SK-N-SH treated with all-trans-retinoic acid at 6 μM for 48 hours (cell line): ENCODE results near the gene LAP3.

Source experiments
- GLIS3 ChIP-seq: fragments of 250-450 bp; sonication (Bioruptor Pico); IDR thresholded peaks from 2 replicates; pipeline ENCODE4 v1.5.0; 2020; ENCODE audit warnings: mild to moderate bottlenecking, moderate library complexity
- ISL1 ChIP-seq: fragments of 250-450 bp; sonication (Bioruptor Pico); IDR thresholded peaks from 2 replicates; pipeline ENCODE4 v2.1.2; 2022; ENCODE audit warnings: mild to moderate bottlenecking, moderate library complexity
- RARB ChIP-seq: fragments of 250-450 bp; sonication (Bioruptor Pico); IDR thresholded peaks from 2 replicates; pipeline ENCODE4 v1.8.0; 2021; ENCODE audit warnings: mild to moderate bottlenecking, moderate library complexity
- ZC3H10 ChIP-seq: fragments of 250-450 bp; sonication (Bioruptor Pico); IDR thresholded peaks from 2 replicates; pipeline ENCODE4 v1.5.1; 2021; ENCODE audit warnings: mild to moderate bottlenecking, moderate library complexity
- TF ChIP-seq, protein P1 (sequence below): fragments of 250-450 bp; sonication (Bioruptor Pico); IDR thresholded peaks from 2 replicates; pipeline ENCODE4 v1.8.0; 2020; ENCODE audit warnings: mild to moderate bottlenecking, moderate library complexity, borderline replicate concordance
- TF ChIP-seq, protein P2 (sequence below): fragments of 250-450 bp; sonication (Bioruptor Pico); IDR thresholded peaks from 2 replicates; pipeline ENCODE4 v1.5.1; 2020; ENCODE audit warnings: low read depth, mild to moderate bottlenecking, moderate library complexity
- TF ChIP-seq, protein P3 (sequence below): fragments of 250-450 bp; sonication (Bioruptor Pico); IDR thresholded peaks from 2 replicates; pipeline ENCODE4 v1.5.0; 2020; ENCODE audit warnings: mild to moderate bottlenecking, moderate library complexity

DNA sequence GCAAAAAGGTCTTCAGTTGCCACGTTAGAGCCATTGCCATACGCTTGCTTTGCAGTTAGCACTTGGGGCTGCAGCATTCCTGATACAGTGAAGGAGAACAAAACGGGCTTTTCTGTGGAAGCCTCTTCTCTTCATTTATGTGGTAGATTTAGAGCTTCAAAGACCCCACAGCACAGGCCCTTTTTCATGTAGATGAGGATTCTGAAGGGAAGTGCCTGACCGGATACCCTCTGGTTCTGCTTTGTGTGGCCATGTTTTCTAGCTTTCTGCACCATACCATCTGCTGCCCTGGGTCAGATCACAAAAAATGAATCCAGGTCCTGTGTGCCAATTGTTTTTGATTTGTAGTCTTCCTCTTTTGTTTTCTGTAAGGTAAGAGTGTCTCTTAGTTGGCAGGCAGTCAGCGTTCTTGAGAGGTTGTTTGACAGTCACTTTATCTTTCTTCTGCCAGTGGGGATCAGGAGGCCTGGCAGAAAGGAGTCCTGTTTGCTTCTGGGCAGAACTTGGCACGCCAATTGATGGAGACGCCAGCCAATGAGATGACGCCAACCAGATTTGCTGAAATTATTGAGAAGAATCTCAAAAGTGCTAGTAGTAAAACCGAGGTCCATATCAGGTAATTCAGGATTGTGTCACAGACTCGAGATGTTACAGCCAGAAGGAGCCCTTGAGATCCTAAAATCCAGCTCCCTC is 7.7 kb downstream of the LAP3 start:
- TF ChIP-seq, protein P1, sequence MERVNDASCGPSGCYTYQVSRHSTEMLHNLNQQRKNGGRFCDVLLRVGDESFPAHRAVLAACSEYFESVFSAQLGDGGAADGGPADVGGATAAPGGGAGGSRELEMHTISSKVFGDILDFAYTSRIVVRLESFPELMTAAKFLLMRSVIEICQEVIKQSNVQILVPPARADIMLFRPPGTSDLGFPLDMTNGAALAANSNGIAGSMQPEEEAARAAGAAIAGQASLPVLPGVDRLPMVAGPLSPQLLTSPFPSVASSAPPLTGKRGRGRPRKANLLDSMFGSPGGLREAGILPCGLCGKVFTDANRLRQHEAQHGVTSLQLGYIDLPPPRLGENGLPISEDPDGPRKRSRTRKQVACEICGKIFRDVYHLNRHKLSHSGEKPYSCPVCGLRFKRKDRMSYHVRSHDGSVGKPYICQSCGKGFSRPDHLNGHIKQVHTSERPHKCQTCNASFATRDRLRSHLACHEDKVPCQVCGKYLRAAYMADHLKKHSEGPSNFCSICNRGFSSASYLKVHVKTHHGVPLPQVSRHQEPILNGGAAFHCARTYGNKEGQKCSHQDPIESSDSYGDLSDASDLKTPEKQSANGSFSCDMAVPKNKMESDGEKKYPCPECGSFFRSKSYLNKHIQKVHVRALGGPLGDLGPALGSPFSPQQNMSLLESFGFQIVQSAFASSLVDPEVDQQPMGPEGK (CRISPR knock-in tag) = no peak
- TF ChIP-seq ZC3H10 (CRISPR knock-in tag) = no peak
- no peak for TF ChIP-seq ISL1 (CRISPR knock-in tag)
- TF ChIP-seq, protein P2, sequence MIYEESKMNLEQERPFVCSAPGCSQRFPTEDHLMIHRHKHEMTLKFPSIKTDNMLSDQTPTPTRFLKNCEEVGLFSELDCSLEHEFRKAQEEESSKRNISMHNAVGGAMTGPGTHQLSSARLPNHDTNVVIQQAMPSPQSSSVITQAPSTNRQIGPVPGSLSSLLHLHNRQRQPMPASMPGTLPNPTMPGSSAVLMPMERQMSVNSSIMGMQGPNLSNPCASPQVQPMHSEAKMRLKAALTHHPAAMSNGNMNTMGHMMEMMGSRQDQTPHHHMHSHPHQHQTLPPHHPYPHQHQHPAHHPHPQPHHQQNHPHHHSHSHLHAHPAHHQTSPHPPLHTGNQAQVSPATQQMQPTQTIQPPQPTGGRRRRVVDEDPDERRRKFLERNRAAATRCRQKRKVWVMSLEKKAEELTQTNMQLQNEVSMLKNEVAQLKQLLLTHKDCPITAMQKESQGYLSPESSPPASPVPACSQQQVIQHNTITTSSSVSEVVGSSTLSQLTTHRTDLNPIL = no peak
- TF ChIP-seq RARB (CRISPR knock-in tag) = no peak
- no peak for TF ChIP-seq GLIS3 (CRISPR knock-in tag)
- TF ChIP-seq, protein P3, sequence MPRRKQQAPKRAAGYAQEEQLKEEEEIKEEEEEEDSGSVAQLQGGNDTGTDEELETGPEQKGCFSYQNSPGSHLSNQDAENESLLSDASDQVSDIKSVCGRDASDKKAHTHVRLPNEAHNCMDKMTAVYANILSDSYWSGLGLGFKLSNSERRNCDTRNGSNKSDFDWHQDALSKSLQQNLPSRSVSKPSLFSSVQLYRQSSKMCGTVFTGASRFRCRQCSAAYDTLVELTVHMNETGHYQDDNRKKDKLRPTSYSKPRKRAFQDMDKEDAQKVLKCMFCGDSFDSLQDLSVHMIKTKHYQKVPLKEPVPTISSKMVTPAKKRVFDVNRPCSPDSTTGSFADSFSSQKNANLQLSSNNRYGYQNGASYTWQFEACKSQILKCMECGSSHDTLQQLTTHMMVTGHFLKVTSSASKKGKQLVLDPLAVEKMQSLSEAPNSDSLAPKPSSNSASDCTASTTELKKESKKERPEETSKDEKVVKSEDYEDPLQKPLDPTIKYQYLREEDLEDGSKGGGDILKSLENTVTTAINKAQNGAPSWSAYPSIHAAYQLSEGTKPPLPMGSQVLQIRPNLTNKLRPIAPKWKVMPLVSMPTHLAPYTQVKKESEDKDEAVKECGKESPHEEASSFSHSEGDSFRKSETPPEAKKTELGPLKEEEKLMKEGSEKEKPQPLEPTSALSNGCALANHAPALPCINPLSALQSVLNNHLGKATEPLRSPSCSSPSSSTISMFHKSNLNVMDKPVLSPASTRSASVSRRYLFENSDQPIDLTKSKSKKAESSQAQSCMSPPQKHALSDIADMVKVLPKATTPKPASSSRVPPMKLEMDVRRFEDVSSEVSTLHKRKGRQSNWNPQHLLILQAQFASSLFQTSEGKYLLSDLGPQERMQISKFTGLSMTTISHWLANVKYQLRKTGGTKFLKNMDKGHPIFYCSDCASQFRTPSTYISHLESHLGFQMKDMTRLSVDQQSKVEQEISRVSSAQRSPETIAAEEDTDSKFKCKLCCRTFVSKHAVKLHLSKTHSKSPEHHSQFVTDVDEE (CRISPR knock-in tag) = no peak
